GM21381 (cell line): ENCODE results near the gene BEAN1.

Source experiments
- ATAC-seq: cut with Tn5 transposase; IDR thresholded peaks from one replicate; pipeline ENCODE4 v1.9.1; 2021; ENCODE audit warnings: mild to moderate bottlenecking, moderate library complexity; ENCODE audit not compliant: unreplicated experiment

The BEAN1 gene

DNA sequence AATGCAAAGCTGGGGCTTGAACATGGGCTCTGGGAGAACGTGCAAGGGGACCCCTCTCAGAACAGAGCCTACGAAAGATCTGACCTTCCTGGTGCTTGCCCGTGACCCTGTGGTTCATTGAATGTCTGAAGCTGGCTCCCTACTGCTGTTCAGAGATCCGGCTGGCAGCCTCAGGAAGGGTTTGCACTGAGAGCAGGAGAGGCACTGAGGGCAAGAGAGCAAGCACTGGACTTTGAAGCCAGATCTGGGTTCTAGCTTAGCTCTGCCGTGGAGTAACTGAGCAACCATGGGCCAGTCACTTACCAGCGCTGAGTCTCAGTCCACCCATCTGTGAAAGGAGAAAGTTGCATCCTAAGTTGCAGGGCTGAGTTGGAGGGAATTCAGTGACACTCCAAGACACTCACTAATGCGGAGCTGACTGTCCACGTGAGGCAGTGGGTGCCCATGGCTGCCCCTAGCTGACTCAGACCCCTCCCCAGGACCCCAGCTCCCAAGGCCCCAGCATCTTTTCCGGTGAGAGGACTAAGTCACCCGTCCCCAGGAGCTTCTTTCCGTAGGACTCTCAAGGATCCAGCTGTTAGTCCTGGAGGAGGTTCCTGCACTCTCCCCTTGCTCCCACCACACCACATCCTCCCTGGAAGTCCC lies 41.3 kb downstream of the BEAN1 start:
- ATAC-seq = no peak

DNA sequence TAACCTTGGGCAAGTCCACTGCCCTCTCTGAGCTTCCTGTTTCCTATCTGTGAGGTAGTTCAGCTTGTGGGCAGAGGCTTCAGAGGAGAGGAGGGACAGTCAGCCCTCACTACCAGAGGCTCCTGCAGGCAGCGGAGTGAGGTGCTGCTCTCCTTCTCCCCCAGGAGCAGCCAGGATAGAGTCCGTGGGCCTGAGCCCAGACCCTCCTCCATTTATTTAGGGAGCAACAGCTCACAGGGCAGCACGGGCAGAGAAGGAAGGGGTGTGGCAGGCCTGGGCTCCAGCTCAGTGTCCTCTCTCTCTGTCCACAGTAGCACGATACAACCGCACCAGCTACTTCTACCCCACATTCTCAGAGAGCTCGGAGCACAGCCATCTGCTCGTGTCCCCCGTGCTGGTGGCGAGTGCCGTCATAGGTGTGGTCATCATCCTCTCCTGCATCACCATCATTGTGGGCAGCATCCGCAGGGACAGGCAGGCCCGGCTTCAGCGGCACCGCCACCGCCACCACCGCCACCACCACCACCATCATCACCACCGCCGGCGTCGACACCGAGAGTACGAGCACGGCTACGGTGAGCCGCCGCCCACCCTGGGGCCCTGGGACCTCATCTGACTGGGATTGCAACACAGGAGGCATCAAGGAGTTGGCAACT lies 42.3 kb downstream of the BEAN1 start:
- ATAC-seq = no peak

DNA sequence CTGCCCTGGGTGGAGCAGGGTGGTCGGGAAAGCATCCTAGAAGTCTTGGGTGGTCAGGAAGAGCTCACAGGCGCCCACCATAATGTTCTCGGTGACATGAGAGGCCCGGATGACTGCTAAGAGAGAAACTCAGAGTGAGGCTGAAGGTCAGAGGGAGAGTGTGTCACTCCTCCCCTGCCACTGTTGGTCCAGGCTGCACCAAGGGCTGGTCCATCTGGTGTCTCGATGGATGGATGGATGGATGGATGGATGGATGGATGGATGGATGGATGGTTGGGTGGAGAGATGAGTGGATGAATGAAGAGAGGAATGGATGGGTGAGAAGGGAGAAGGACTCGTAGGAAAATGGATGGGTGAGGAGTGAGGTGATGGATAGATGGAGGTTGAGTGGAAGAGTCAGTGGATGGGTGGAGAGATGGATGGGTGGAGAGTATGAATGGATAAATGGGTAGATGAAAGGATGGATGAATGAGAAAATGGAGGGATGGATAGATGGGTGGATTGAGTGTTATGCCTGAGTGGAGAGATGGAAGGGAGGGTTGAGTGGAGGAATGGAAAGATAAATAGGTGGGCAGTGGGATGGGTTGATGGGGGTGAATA lies 43.0 kb downstream of the BEAN1 start:
- no peak for ATAC-seq

DNA sequence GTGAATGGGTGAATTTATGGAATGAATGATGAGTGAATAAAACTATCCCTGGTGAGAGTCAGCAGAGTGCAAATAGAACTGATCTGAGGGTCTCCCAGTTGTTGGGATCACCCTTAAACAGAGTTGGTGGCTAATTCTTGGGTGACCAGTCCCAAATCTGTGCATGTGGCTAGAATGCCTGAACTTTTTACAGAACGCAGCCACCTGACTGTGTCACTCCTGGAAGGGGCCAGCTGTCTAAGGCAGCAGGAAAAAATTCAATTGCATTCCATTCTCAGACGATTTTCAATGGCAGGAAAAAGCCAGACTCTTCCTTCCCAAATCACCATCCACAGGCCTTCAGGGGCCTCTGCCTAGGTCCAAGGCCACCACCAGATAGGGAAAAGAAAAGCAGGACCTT lies 43.5 kb downstream of the BEAN1 start:
- ATAC-seq = no peak

DNA sequence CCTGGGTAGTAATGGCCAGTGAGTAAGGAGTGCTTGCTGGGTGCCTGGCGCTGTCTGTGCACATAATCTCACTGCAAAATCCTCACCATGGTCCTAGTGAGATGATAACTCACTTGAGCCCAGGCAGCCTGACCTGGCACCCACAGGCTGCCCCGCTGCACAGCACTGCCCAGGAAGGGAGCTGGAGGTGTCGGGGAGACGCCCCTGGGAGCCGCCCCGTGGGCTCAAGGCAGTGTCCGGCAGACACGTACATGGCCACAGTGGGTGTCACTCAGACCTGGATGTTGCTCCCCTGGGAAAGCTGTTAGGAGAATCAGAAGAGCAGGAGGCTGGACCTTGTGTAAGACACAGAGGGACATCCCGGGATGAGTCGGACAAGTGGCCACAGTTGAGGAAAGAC lies 44.2 kb downstream of the BEAN1 start:
- no peak for ATAC-seq

DNA sequence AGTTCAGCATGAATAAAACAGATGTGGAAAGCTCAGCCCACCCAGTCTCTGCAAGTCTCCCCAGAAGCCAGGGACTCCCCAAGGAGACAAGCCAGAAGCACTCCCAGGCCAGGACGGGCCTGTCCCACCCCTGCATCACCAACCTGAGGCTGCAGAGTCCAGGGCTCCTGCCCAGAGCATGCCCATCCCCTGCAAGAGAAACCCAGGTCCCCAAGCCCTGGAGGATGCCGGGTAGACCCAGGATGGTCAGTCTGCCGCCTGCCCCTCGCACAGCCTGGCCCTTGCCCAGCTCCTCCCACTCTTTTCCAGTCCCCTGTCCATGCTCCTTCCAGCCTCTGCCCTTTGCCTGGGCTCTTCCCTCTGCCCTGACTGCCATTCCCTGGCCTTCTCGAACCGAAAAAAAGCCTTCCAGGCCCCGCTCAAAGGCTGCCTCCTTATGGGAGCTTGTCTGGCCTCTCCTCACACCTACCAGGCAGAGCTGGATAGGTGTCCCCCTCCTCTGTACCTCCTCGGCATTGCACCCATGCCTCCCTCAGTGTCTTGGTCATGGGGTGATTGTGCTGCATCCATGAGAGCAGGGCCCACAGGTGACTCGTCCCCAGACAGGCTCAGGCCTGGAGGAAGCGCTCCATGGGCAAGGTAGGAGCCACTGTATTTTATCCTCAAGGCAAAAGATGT lies 44.8 kb downstream of the BEAN1 start:
- ATAC-seq = no peak

DNA sequence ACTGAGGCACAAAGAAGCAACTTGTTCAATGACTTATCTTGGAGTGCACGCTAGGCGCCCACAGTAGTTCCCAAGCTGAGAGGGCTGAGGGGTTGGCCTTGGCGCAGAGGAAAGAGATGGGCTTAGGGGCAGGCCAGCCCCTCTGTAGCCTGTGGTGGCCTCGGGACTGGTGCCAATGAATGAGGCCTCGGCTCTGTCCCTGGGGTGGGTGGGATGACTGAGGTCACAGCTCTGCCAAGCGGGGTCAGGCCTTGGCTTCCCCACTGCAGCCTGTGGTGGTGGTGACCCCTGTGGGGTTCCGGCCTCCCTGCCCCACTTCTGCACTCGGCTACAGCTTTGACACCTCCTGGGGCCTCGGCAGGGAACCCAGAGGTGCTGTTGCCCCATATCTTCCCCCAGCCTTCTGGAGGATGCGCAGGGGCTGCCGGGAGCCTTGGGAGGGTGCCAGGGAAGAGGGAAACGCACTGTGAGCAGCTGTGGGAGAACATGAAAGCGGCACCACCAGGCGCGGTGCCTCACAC lies 46.0 kb downstream of the BEAN1 start:
- ATAC-seq = no peak

DNA sequence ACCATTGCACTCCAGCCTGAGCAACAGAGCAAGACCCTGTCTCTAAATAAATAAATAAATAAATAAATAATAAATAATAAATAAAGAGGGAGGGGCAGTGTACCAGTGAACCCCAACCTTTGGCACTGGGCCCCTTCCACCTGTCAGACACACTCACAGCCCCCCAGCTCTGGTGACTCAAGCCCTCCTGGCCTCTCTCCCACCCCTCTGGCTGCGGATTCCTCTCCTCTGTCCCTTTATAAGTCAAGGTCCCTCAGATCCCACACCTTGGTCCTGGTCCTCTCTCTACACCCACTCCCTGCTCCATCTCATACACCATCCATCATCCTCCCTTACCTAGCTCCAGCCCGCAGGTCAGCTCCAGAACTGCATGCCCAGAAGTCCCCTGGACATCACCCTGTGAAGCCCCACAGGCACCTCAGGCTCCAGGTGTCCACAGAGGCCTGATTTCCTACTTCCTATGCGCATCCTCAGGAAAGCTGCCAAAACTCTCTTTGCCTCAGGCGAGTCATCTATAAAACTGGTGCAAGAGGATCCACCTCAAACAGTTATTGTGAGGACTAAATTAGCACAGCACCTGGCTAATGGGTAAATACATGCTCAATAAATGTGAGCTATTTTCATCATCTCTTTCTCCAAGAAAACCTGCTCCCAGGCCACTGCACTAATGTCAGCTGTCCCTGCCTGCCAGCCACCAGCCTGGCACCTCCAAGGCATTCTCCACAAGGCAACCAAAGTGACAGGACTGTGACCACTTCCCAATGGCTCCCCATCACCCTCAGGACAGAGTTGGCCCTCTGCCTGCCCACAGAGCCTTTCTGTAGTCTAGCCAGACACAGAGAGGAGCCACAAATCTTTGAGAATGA lies 46.8 kb downstream of the BEAN1 start:
- no peak for ATAC-seq

DNA sequence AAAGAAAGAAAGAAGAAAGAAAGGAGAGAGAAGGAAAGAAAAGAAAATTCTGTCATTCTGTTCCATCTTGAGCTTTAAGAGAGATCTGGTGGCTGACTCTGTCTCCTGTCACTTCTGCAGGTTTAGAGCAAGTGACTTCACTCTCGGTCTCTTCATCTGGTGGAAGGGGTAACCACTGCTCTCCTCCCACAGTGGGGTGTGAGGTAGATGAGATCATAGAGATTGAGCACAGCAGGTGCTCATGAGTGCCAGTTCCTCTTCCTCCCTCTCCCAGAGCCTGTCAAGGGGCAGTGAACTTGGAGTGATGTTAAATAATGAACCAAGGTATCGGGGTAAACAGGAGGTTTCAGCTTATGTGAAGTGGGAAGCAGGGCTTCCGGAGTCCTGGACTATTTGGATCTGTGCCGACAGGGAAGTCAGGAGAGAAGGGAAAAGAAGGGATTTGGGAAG lies 47.7 kb downstream of the BEAN1 start:
- ATAC-seq = peak; percentile 86

DNA sequence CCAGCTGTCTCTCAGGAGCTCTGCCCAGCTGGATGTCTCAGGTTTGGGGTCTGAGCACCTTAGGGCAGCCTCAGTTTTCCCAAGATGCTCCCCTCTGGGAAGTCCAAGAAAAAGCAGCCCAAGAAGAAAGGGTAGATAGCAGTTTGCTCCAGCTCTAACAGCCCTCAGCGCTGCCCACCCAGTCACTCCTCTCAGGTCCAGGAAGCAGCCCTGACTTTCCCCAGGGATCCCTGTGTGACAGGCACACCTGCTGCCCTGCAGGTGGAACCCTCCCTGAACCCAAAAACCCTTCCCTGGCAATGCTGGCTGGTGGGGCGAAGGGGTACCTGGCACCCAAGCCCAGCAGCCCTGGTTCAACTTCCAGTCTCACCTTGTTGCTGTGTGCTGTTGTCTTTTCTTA lies 48.1 kb downstream of the BEAN1 start:
- no peak for ATAC-seq

DNA sequence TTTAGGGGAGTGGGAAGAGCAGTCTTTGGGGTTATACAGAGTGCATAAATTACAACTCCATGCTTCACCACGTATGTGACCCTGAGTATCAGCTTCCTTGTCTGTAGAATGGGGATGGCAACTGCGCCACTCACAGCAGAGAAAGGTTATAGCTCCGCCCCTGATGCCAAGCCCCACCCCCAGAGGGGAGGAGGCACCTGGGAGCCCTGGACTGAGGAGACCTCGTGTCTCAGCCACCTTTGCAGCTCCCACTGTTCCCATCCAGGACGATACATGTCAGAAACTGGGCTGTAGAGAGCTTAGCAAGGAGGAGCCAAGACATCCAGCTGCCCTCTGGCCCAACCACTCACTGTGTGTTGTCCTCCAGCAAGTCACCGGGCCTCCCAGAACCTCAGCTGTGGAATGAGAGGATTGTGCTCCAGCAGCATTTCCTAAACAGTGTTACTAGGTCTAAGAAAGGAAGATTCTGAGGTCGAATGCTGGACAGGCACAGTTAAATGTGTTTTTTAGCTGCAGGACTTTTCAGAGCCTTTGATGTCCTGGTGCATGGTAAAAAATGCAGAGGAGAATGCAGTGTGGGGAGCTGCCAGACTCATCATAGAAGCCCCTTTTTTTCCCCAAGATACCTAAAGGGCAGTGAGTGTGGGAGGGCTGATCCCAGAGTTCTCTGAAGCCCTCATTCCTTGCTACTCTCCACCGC lies 49.4 kb downstream of the BEAN1 start:
- no peak for ATAC-seq

DNA sequence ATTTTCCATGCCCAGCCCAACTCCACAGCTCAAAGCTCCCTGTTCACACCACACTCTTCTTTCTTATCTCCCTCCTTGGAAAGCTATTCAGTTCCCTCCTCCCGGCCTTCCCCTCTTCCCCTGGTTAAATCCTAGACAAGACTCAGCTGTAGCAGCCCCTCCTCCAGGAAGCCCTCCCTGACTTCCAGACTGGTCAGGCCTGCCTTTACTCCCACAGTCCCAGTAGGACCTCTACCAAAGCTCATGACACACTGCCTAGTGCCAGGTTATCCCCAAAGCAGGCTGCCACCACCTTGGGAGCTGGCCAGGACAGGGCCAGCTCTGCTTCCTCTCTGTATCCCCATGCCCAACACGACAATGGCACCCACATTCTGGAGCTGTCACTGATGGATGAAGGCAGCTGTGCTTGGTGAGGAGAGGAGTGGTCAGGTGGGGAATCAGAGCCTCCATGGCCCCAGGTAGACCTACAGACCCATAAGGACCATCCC lies 50.0 kb downstream of the BEAN1 start:
- ATAC-seq = no peak

DNA sequence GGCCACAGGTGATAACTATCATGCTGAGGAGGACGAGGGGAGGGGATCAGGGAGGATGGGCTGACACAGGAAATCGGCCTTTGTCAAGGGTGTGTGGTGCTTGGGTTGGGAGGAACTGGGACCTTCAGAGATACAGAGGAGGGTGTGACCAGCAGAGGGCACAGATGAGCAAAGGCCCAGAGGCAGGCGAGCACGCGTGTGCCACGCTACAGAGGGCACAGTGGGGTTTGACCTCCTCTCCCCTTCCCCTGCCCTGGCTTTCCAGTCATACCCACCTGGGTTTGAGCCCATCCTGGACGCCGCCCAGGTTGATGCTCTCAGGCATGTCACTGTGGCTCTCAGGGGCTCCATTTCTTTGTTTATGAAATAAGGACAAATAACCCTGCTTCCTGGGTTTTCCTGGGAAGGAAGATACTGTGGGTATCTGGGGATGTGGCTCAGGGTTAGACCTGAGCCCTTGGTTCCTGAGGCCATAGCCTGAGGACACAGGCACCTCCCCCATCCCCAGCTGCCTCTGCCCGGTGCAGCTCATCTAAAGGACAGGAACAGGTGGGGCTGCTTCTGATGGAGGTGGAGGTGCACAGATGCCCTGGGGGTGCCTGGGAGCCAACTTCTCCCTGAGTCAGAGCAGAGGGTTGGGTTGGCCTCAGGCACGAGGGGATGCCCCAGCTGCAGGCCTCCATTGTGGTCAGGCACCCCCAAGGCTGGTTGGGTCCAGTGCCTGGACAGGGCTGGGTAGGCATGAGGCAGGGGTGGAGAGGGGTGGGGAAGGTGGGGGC lies 51.8 kb downstream of the BEAN1 start:
- peak; percentile 69 for ATAC-seq

DNA sequence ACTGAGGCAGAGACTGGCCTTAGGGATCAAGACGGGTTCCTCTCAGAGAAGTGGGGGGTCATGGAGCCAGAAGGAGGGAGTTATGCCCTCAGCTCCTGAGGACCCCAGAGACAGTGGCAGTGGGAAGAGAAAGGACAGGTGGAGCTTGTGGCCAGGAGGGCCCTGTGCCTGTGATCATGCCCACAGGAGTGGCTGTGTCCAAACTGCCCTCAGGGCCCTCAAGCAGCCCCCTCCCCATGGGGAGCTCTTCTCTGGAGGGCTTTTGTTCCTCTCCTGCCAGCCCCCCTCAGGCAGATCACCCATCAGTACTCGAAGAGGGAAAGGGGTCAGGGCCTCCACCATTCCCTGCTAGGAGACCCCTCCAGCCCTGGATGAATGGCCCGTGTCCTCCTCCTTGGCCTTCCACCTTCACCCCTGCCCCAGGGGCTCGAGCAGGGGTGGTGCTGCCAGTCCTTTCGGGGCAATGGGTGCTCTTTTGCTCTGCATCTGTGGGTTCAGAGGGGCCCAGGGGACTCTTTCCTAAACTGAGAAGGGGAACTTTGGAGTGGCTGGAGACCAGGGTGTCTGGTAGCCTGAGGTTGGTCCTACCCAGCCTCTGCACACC lies 52.7 kb downstream of the BEAN1 start:
- no peak for ATAC-seq

DNA sequence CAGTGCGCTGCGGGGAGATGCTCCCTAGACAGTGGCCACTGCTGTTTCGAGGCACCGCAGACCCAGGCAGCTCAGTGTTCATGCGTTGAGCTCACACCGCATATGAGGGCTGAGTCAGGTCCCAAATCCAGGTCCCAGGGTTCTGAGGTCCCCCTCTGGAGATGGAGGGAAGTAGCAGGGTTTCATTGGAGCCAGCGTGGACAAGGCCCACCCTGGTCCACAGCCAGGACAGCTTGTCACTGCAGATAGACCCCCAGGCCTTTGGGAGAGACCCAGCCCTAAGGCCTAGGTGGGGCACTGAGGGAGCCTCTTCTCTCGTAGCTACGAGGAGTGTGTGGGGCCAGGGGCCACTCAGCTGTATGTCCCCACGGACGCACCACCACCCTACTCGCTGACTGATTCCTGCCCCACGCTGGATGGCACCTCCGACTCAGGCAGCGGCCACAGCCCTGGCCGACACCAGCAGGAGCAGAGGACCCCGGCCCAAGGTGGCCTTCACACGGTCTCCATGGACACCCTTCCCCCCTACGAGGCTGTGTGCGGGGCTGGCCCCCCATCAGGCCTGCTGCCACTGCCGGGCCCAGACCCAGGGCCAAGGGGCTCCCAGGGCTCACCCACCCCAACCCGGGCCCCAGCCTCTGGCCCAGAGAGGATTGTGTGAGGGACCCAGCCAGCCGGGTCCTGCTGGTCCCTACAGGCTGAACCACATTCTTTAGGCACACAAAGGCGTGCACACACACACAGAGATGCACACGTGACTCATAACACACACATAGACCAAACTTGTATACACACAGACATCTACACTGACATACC lies 53.4 kb downstream of the BEAN1 start:
- no peak for ATAC-seq

DNA sequence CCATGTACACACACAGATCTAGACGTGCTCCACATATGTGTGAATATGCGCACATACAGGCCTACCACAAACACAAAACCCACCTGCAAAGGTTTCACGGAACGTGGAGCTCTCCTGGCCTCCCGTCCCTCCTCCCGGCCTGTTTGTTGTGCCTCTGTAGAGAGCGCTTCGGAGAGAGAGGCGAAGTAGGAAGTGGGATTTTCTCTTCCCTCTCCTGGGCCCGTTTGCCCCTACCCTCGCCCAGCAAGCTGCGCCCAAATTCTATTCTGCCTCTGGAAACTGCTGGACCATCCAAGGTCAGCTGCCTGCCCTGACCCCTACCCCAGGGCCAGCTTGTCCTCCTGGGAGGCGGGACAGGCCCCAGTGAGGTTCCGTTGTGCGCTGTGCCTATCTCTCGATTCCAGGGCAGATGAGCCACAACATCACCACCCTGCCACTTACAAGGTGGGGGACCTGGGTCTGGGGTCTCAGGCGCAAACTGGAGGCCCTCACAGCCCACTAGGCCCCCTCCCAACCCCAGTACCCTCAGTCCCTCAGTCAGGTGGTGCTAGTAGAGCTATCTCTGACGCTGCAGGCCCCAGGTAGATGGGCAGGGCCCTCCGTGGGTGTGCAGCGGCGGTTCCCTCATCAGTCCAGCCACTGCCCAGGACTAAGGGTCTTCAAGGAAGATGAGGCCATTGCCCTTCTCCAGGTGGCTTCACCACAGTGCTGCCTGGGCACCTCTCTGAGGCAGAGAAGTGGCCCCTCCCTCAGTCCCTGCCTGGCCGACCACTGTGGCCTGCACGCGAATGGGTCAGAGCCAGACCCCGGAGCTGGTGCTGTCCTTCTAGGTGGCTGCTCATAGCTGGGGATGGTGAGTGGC lies 54.2 kb downstream of the BEAN1 start:
- ATAC-seq = no peak

DNA sequence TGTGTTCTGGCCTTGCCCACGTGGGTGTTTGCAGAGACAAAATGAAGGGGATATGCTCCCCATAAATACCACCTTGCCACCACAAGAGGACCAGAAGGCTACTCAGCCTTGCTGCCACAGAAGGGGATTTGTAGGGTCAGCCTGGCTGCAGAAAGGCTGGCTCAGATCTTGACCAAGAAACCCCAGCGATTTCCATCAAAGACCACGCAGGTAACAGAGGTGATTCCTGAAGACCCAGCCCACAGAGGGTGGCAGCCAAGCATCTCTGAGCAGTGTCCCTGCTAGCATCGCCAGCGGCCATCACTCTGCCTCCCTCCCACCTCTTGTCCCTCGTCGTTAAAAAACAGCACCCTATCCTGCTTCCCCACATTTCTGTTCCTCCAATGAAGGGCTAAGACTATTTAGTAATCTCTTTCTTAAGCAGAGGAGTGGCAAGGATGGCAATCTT lies 54.9 kb downstream of the BEAN1 start:
- ATAC-seq = no peak
